GM18507 (cell line): ENCODE results near the gene TXN.
"Not testable (repeated sequence)": the region's sequence is repeated elsewhere in the genome, so short reads cannot be mapped to it uniquely, and the experiment has no call there.

Experiments
- DNase-seq: peaks from one replicate; pipeline ENCODE4 v3.0.0; 2011; ENCODE audit warnings: low read depth; ENCODE audit not compliant: insufficient read length; ENCODE audit errors: extremely low spot score
- FAIRE-seq: peaks from 2 replicates; lab custom pipeline; 2011; peaks lifted over from hg19 to GRCh38; lab: Jason Lieb, UNC

TXN gene

DNA sequence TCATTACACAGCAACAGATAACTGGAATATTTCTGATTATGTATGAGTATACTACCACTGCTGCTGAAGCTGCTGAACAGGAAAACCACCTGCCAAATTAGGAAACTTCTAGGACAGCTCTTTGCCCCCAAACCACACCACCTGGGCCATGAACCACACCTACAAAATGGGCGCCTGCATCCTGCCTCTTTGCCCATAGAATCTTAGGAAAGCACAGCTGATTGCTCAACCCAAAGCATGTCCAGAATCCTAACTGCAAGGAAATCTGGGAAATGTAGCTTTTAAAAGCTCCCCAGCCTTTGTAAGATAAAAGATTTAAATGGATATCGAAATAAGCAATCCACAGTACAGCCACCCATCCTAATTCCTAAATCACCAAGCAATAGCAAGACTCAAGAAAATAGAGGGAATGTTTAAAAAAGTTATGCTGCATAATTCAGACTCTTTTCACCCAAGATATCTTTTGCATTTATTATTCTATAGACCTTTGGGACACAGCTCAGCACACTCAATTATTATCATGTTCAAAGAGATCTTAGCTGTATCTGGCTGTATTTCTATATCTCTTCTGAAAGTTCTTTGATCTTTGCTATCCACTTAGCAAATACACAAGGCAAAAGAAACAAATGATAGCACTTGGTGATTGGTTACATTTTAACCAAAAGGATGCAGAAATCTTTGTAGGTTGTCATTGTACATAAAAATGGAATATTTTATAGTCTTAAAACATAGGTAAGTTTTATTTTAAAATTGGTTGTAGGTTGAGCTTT, 41.5 kb downstream of the TXN start:
- FAIRE-seq, result no peak
- no peak for DNase-seq

DNA sequence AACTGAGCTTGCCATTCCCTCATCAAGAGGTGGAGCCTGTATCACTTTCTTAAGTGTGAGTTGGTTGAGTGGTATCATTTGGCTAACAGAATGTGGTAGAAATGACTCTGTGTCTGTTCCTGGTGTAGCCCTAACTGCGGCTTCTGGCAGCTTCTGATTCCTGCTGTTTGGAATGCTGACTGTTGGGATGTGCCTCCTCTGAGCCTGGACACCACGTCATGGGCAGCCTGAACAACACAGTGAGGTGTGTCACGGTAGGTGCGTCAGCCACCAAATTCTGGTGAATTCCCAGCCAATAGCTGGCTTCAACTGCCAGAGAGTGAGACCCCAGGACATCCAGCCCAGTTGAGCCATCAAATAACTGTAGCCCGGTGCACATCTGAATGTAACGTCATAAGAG, 42.2 kb downstream of the TXN start:
- DNase-seq (no peak), FAIRE-seq (no peak)

DNA sequence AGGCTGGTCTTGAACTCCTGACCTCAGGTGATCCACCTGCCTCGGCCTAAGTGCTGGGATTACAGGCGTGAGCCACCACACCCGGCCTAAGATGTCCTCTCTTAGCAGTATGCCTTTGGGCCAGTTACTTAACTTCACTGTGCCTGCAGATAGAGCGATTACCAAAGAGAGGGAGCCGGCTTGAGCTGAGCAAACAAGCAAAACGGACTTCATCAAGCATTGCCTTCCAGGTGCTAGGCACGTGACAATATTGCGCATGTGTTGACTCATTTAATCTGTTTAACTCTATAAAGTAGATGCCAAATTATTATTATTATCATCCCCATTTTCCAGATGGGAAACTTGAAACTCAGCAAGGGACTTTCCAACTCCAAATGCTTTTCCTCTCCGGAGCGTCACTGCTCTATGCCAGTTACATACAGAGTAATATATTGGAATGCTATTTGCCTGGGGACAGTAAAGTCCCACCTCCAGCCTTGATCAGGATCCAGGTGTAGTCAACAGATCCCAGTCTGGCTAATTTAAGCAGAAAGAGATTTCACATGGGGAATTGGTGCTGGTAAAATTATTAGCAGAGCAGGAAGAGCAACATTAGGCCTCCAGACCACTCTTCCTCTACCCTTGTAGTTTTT, 42.8 kb downstream of the TXN start:
- FAIRE-seq, result no peak
- no peak for DNase-seq

DNA sequence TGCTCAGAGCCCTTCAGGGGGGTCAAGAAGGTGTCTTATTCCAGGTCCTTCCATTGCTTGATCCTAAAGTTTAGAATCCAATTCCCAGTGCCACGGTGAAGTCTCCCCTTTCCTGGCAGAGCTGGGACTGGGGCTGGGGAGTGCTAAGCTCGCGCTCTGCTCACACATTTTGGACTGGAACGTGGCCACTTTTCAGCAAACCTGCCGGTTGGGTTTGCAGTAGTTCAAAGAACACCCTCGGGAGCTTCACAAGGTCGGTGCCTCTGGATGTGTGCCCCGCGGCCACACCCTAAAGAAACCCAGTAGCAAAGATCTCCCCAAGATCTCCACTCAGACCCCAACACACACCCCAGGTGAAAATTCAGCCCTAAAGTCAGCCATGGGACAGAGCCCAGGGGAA, 48.3 kb downstream of the TXN start, which contains the start of gene C9orf152:
Gene C9orf152, minus strand, starts transcription at position 129 of the 400 bp plus-strand sequence. CDS start 580 bp downstream, outside the sequence.
- FAIRE-seq, result no peak
- no peak for DNase-seq

DNA sequence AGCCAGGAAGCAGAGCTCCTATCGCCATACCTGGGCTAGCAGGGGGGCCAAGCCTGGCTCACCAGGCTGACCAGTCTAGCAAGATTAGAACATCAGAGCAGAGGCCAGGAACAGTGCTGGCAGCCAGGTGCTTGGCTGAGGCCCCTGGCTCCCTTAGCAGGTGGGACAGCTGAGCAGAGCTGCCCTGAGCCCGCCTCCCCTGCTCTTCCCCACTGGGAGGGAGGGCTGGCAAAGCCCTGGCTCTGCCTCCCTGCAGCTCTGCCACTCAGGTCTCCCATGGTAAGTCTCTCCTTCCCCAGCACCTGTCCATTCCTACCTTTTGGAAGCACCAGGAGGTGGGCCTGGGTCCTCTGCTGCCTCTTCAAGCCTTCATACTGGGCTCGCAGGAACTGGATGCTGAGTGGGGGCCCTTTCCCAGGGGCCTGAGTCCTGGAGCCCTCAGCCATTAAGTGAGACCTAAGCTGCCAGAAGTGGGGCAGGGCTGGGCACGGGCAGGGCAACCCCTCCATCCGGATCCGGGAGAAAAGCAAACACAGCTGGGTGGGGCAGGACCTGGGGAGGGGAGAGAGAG, 49.2 kb downstream of the TXN start:
- DNase-seq, result no peak
- no peak for FAIRE-seq

DNA sequence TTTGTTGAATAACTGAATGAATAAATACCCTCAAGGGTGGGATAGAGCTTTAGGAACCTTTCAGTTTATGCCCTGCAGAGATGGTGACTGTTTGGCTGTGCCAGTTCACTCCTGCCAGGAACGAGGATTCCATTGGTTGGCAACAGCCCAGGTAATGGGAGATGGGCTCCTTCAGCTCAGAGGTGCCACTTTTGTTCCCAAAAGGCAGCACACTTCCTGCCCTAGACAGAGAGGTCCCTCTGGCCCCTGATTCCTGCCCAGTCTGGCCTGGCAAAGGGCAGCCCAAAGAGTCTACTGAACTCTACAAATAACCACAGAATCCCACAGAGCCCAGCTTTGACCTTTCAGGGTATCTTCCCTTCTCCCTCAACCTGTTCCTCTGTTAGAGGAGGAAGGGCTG, 49.9 kb downstream of the TXN start:
- FAIRE-seq (no peak), DNase-seq (no peak)

DNA sequence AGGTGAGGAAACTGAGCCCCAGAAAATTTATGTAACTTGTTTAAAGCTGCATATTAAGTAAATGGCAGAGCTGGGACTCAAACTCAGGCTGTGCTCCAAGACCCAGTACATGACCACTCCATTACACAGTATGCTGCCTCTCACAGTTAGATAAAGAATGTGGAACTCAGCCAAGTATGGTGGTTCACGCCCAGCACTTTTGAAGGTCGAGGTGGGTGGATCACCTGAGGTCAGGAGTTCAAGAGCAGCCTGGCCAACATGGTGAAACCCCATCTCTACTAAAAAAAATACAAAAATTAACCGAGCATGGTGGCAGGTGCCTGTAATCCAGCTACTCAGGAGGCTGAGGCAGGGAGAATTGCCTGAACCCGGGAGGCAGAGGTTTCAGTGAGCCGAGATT, 50.7 kb downstream of the TXN start:
- DNase-seq, FAIRE-seq: not testable (repeated sequence)

DNA sequence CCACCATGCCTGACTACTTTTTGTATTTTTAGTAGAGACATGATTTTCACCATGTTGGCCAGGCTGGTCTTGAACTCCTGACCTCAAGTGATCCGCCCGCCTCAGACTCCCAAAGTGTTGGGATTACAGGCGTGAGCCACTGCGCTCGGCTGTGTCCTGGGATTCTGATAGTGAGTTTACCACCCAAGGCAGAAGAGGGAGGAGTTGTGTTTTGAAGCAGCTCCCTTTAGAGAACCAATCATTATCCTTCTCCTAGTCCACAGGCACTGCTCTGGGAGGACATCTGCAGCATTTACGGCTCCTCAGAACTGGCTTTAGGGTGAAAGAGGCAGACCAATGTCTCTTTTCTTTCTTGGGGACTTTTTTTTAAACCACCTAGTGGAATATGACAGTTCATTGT, 54.1 kb downstream of the TXN start:
- FAIRE-seq (no peak), DNase-seq (no peak)

DNA sequence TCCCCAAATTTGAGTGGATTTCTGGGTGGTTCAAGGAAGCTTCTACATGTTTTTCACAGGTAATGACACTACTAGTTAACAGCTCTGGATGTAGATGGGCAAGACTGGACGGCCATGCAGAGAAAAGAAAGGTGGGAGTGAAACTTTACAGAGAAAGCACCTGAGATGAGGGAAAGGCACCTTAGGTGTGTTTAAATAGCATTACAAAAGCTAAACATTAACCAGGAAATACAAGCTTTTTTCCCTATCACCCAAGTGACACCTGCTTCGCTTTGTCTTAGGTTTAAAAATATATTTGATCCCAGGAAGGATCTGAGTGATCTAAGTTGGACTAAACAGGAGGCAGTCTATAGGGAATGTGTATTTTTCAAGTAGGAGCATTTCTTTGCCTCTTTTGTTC, 56.7 kb downstream of the TXN start:
- FAIRE-seq (no peak), DNase-seq (no peak)

DNA sequence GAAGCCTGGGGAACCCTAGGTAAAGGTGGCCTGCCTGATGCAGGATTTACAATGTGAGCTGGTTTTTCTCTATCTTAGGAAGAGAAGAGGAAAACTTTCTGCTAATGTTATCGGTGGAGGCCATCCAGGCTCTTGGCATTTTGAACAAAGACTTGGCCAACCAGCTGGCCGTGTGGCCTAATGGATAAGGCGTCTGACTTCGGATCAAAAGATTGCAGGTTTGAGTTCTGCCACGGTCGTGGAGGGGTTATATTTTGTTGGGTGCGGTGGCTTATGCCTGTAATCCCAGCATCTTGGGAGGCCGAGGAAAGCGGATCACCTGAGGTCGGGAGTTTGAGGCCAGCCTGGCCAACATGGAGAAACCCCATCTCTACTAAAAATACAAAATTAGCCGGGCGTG, 58.0 kb downstream of the TXN start:
- DNase-seq (no peak), FAIRE-seq (no peak)

DNA sequence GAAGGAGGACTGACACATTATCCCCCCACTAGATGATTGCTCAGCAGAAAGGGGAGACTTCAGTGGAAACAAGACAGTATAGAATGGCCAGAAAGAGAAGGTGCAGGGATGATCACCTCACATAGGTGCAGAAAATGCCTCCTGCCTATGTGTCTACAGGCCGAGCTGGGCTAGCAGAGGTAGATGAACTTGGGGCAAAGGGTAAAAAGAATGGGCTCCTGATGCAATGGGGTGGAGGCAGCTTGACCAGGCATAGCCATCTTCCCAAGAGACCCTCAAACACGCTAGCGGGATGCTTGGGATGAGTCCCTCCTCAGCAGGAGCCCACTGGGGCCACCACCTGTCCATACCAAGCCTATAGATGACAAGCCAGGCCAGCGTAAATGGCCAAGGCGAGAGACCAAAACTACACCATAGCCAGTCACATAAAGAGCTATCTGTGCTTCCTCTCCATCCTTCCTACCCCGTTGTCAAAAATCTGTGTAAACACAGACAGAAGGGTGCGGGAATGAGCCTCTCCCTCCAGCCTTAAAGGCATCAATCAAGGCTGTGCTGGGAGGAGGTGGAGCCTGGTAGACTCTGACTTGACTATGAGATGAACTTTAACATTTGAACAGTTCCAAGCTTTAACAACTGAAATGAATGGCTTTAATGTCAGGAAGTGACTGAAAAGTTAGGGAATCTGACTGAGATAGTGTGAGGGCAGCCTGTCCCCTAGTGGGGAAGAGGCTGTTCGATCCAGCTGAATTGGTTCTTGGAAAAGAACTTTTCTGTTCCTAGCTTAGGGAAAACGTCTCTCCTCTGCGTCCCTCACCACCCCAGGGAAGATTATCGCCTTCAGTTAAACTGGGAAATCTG, 58.7 kb downstream of the TXN start:
- FAIRE-seq (no peak), DNase-seq (no peak)

DNA sequence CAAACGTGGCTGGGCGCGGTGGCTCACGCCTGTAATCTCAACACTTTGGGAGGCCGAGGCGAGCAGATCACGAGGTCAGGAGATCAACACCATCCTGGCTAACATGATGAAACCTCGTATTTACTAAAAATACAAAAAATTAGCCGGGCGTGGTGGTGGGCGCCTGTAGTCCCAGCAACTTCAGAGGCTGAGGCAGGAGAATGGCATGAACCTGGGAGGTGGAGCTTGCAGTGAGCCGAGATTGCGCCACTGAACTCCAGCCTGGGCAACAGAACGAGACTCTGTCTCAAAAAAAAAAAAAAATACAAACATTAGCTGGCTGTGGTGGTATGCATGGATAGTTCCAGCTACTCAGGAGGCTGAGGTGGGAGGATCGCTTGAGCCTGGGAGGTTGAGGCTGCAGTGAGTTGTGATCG, 60.2 kb downstream of the TXN start:
- not testable (repeated sequence) for DNase-seq, FAIRE-seq
